Loucy (cell line): ENCODE results near the gene TNFSF15.

Experiments used
- H2AFZ ChIP-seq: fragments of 200-600 bp; sonication (generic); 2 replicates; pipeline ENCODE4 v1.6.0; 2016; ENCODE audit warnings: antibody characterized with exemption, mild to moderate bottlenecking, low read length, moderate library complexity
- H3F3A ChIP-seq: fragments of 200-600 bp; 2 replicates; pipeline ENCODE4 v1.6.0; 2016; ENCODE audit warnings: antibody characterized with exemption, low read depth, mild to moderate bottlenecking
- H3K27me3 ChIP-seq: fragments of 200-600 bp; sonication (generic); 2 replicates; pipeline ENCODE4 v1.6.1; 2014; ENCODE audit warnings: low read length, mild to moderate bottlenecking; ENCODE audit not compliant: insufficient read depth, poor library complexity, severe bottlenecking
- H3K36me3 ChIP-seq: fragments of 200-600 bp; sonication (generic); 2 replicates; pipeline ENCODE4 v1.6.1; 2016; ENCODE audit warnings: low read length; ENCODE audit not compliant: insufficient read depth
- H3K4me1 ChIP-seq: fragments of 200-600 bp; sonication (generic); 2 replicates; pipeline ENCODE4 v1.5.1; 2014; ENCODE audit warnings: low read length, mild to moderate bottlenecking; ENCODE audit not compliant: insufficient read depth, poor library complexity, severe bottlenecking
- H3K4me2 ChIP-seq: fragments of 200-600 bp; sonication (generic); 2 replicates; pipeline ENCODE4 v1.6.0; 2014; ENCODE audit warnings: antibody characterized with exemption, low read length, low read depth, mild to moderate bottlenecking; ENCODE audit not compliant: poor library complexity, severe bottlenecking
- H3K4me3 ChIP-seq: fragments of 200-600 bp; sonication (generic); 2 replicates; pipeline ENCODE4 v1.5.1; 2014; ENCODE audit warnings: low read length, mild to moderate bottlenecking, mixed read lengths; ENCODE audit not compliant: poor library complexity, severe bottlenecking
- H3K79me2 ChIP-seq: fragments of 200-600 bp; sonication (generic); 2 replicates; pipeline ENCODE4 v1.6.1; 2014; ENCODE audit warnings: low read length; ENCODE audit not compliant: insufficient read depth
- H3K9ac ChIP-seq: fragments of 200-600 bp; sonication (generic); 2 replicates; pipeline ENCODE4 v1.6.0; 2014; ENCODE audit warnings: mild to moderate bottlenecking, low read depth, low read length, moderate library complexity; ENCODE audit not compliant: poor library complexity, severe bottlenecking
- H3K9me2 ChIP-seq: fragments of 200-600 bp; sonication (generic); replicated peaks from 2 replicates; pipeline ENCODE4 v1.6.1; 2016; ENCODE audit warnings: low read depth, low read length, mixed read lengths
- H3K9me3 ChIP-seq: fragments of 200-600 bp; sonication (generic); 2 replicates; pipeline ENCODE4 v1.6.1; 2014; ENCODE audit warnings: mild to moderate bottlenecking, antibody characterized with exemption, low read length, low read depth; ENCODE audit not compliant: insufficient read depth
- H4K20me1 ChIP-seq: fragments of 200-600 bp; sonication (generic); 2 replicates; pipeline ENCODE4 v1.6.0; 2014; ENCODE audit warnings: antibody characterized with exemption, low read length, mild to moderate bottlenecking; ENCODE audit not compliant: insufficient read depth, poor library complexity, severe bottlenecking
- CTCF ChIP-seq: fragments of 200-600 bp; sonication (generic); conservative IDR thresholded peaks from 2 replicates; pipeline ENCODE4 v1.5.1; 2014; ENCODE audit warnings: mild to moderate bottlenecking, antibody characterized with exemption, low read length
- EZH2phosphoT487 ChIP-seq: fragments of 200-600 bp; IDR thresholded peaks from 2 replicates; pipeline ENCODE4 v1.6.1; 2018; ENCODE audit warnings: antibody characterized with exemption, mild to moderate bottlenecking, moderate library complexity, borderline replicate concordance

TNFSF15 gene

DNA sequence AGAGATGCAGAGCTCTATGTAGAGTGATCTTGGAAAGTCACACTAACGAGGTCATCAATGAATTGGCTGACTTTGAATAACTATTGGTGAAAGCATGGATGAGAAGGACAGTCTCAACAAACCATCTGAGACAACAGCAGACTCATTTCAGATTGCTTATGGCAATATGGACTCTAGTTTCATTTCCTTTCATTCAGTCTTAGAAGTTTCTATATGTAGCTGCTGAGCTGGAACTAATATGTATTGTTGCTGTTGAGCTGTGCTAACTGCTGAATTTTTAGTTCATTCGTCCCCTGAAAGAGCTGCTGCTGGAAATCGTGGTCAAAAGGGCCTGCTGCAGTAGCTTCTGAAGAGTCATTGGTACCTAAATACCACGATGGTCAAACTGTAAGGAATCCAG, 31.3 kb downstream of the TNFSF15 start:
- Histone ChIP-seq H3F3A (no peaks in the 10 kb centered on the region), H3K27me3 (no peaks in the 10 kb centered on the region), H3K9ac (no peak overlapping the region), H3K4me3 (no peak overlapping the region), H3K4me1 (no peaks in the 10 kb centered on the region), H3K9me3 (no peaks in the 10 kb centered on the region), H2AFZ (no peak overlapping the region), H3K4me2 (no peak overlapping the region), H3K79me2 (no peaks in the 10 kb centered on the region), H3K9me2 (no peaks in the 10 kb centered on the region), H3K36me3 (no peaks in the 10 kb centered on the region), H4K20me1 (no peaks in the 10 kb centered on the region)
- TF ChIP-seq EZH2phosphoT487 (no peak), CTCF (no peak)

GRCh38 chr9:114771889-114772288, 34.0 kb downstream of the TNFSF15 start:
- no peak overlapping the region for H2AFZ ChIP-seq
- H3K4me3 ChIP-seq = no peak overlapping the region
- no peaks in the 10 kb centered on the region for H3K27me3 ChIP-seq
- no peaks in the 10 kb centered on the region for H3K4me1 ChIP-seq
- no peaks in the 10 kb centered on the region for H3F3A ChIP-seq
- no peaks in the 10 kb centered on the region for H3K9me2 ChIP-seq
- no peaks in the 10 kb centered on the region for H4K20me1 ChIP-seq
- TF ChIP-seq EZH2phosphoT487 (no peak), CTCF (no peak)
- H3K9ac ChIP-seq = no peak overlapping the region
- no peaks in the 10 kb centered on the region for H3K9me3 ChIP-seq
- H3K4me2 ChIP-seq = no peak overlapping the region
- H3K79me2 ChIP-seq = no peaks in the 10 kb centered on the region
- H3K36me3 ChIP-seq = no peaks in the 10 kb centered on the region

DNA sequence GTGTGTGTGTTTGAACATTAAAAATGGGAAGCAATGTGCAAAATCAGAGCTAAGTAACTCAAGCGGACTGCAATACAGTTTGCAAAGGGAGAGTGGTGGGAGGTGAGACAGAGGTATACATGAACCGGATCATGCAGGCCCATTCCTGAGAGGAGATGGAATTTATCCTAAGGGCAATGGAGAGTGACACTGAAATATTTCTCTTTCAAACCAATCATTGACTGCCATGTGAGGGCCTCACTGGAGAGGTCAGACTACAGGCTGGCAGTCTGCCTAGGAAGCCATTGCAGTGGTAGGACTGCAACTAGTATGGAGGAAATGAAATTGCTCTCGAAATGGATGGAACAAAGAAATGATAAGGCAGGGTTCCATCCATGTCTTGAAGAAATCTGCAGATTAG, 34.8 kb downstream of the TNFSF15 start:
- H3K9me2 ChIP-seq = no peaks in the 10 kb centered on the region
- H3K9ac ChIP-seq = no peak overlapping the region
- H3K79me2 ChIP-seq = no peaks in the 10 kb centered on the region
- H3K4me3 ChIP-seq = no peak overlapping the region
- H3K4me2 ChIP-seq = no peak overlapping the region
- H2AFZ ChIP-seq = no peak overlapping the region
- H4K20me1 ChIP-seq = no peaks in the 10 kb centered on the region
- no peaks in the 10 kb centered on the region for H3K9me3 ChIP-seq
- no peaks in the 10 kb centered on the region for H3K36me3 ChIP-seq
- H3K4me1 ChIP-seq = no peaks in the 10 kb centered on the region
- H3F3A ChIP-seq = no peaks in the 10 kb centered on the region
- H3K27me3 ChIP-seq = no peaks in the 10 kb centered on the region
- TF ChIP-seq EZH2phosphoT487 = no peak
- TF ChIP-seq CTCF = no peak
